NCI-H82 treated with DMSO at 0.1 percent for 48 hours (cell line): ENCODE data around the gene TAF9B.
"Not testable (repeated sequence)": the region's sequence is repeated elsewhere in the genome, so short reads cannot be mapped to it uniquely, and the experiment has no call there.

Experiments
- DNase-seq: peaks from one replicate; lab custom pipeline; 2025; ENCODE audit not compliant: unreplicated experiment; lab: John Stamatoyannopoulos, UW

The TAF9B gene, protein sequence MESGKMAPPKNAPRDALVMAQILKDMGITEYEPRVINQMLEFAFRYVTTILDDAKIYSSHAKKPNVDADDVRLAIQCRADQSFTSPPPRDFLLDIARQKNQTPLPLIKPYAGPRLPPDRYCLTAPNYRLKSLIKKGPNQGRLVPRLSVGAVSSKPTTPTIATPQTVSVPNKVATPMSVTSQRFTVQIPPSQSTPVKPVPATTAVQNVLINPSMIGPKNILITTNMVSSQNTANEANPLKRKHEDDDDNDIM

DNA sequence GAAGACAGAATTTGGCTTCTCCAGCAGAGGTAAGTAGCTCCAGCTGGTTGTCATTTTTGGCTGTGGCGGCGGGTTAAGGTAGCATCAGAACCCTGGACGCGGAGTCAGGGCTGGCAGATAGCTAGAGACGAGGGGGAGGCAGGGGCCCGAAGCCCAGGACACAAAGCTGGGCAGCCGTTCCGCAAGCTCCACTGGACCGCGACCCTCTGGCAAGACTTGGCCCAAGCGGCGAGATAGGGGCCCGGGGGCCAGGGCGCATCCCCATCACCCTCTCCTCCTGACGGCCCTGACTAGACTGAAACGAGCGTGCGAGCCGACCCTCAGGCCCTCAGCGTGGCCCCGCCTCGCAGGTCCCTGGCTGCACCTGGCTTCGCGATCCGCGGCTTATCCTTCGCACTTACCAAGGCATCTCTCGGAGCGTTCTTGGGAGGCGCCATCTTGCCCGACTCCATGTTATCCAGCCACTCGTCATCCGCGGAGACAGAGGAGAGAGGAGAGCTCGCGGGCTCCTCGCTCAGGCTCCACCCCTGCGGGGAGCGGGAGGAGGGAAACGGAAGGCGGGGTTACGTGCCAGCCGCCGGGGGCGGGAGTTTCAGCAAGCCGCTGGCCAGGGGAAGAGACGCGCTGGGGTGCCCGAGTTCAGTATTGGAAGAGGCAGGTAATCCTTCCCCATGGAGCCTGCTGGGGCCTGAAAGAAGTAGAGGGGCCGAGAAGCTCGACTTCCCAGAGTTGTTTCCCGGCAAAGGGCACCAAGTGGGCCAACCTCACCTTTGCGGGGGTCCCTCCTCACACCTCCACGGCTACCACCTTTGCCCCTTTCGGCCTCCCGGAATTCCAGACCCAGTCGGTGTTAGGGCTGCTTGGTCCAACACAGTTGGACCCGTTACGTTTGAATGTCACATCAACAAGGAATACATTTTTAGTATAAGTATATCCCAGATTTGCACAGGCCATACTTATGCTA lies at the start of gene TAF9B:
Gene TAF9B (minus strand): TSS at position 491 of the 964 bp plus-strand sequence. CDS start 39 bp downstream, at position 452.
- peak; percentile 86 for DNase-seq

DNA sequence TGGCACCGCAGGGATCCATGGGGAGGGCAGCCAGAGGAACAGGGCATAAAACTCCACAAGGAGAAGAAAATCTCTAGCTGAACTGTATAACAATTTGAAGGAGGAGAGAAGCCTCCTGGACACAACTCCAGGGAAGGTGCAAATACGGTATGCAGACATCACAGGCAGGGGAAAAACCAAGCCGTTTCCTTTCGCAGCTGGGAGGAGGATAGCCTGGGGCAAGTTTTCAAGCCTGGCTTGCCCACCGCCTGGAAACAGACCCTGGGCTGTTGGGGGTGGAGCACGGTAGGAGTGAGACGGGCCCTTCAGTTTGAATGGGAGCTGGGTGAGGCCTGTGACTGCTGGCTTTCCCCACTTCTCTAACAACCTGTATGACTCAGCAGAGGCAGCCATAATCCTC lies 43.4 kb upstream of the TAF9B start:
- no peak for DNase-seq

DNA sequence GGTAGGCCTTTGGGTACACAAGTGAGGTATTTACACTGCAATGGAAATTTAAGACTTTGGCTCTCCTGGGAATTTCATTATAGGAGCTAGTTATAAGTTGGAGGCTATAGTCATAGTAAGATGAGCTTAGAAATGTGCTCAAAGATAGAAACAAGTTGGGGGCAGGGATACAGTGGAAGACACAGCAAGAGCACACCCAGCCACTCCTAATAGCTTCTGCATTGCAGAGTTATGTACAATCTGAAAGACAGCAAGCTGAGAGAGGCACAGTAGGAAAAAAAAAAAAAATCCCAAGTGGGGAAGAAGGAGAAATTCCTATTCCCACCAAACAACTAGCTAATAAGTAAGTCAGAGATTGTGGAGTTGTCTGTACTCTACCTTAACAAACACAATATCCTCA lies 41.9 kb upstream of the TAF9B start:
- DNase-seq: no peak

DNA sequence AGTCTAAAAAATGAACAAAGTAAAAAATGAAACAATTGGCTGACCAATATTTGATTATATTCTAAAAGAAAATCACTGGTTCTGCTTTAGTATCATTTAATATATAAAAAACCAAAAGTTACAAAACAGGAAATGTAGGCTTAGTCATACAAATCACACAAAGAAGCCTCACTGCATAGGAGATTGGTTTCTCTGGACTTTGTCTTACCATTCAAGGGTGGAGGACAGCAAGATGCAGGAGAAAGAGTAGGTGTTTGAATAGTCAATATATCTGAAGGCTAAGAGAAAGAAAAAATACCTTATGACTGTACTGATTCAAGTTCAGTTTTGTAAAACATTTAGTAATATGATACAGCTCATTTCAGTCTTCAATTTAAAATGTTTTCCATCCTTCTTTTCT lies 28.6 kb upstream of the TAF9B start:
- no peak for DNase-seq

DNA sequence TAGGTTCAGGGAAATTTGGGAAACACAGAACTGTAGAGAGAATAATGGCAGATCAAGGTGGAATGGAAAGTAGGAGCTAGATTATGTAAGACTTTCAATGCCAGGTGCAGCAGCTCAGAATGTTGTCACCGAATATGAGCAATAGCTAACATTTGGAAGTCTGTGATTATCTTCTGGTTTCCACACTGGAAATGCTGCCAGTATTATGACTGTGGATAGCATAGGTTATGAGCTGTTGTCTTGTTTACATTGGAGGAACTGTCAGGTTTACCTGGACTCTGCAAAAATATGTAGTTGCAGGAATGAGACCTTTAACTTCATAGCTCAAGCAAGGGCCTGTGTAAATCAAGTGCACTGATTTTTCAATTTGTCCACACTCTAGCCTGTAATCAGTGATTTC lies 26.0 kb upstream of the TAF9B start:
- no peak for DNase-seq

DNA sequence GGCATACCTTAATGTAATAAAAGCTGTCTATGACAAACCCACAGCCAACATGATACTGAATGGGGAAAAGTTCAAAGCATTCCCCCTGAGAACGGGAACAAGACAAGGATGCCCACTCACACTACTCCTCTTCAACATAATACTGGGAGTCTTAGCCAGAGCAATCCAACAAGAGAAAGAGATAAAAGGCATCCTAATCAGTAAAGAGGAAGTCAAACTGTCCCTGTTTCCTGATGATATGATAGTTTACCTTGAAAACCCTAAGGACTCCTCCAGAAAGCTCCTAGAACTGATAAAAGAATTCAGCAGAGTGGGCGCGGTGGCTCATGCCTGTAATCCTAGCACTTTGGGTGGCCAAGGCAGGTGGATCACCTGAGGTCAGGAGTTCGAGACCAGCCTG lies 23.7 kb upstream of the TAF9B start:
- not testable (repeated sequence) for DNase-seq

DNA sequence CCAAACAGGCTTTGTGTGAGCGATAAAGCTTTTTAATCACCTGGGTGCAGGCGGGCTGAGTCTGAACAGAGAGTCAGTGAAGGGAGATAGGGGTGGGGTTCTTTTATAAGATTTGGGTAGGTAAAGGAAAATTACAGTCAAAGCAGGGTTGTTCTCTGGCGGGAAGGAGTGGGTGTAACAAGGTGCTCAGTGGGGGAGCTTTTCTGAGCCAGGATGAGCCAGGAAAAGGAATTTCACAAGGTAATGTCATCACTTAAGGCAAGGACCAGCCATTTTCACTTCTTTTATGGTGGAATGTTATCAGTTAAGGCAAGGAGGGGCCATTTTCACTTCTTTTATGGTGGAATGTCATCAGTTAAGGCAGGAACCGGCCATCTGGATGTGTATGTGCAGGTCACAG lies 21.3 kb upstream of the TAF9B start:
- DNase-seq: not testable (repeated sequence)

DNA sequence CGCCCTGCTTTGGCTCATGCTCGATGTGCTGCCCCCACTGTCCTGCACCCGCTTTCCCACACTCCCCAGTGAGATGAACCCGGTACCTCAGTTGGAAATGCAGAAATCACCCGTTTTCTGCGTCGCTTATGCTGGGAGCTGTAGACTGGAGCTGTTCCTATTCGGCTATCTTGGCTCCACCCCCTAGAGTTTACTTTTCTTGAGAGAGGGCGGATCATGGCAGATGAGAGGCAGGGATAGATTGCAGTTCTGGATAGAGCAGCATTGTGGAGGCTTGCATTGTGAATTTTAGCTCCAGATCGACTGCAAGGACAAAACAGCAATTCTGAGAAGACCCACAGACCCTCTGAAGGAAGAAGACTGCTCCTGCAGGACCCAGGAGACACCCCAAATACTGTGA lies 18.4 kb upstream of the TAF9B start:
- not testable (repeated sequence) for DNase-seq

DNA sequence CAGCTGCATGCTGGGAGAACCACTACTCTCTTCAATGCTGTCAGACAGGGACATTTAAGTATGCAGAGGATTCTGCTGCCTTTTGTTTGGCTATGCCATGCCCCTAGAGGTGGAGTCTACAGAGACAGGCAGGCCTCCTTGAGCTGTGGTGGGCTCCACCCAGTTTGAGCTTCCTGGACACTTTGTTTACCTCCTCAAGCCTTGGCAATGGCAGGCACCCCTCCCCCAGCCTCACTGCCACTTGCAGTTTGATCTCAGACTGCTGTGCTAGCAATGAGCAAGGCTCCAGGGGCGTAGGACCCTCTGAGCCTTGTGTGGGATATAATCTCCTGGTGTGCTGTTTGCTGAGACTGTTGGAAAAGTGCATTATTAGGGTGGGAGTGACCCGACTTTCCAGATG lies 17.9 kb upstream of the TAF9B start:
- not testable (repeated sequence) for DNase-seq

DNA sequence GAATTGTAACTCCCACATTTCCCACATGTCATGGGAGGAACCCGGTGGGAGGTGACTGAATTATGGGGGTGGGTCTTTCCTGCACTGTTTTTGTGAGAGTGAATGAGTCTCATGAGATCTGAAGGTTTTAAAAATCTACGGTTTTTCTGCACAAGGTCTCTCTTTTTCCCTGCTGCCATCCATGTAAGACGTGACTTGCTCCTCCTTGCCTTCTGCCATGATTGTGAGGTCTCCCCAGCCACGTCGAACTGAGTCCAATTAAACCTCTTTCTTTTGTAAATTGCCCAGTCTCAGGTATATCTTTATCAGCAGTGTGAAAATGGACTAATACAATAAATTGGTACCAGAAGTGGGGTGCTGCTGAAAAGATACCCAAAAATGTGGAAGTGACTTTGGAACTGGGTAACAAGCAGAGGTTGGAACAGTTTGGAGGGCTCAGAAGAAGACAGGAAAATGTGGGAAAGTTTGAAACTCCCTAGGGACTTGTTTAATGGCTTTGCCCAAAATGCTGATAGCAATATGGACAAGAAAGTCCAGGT lies 7.6 kb upstream of the TAF9B start:
- not testable (repeated sequence) for DNase-seq

DNA sequence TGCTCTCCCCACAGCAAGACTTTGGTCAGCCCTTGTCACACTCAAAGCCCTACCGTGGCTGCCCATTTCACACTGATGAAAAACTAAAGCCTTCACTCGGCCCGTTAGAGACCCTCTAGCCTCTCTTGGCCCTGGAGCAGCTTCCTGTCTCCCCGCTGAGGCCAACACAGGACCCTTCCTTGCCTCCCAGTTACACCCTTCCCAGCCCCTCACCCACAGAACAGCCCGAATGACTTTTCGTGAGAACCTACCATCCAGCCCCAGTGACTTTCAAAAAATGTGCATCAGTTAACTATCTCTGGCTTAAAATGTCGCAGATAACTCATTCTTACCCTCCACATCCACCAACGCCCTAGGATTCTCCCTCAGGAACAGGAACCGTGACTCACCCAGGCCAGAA lies 756 bp upstream of the TAF9B start:
- no peak for DNase-seq

DNA sequence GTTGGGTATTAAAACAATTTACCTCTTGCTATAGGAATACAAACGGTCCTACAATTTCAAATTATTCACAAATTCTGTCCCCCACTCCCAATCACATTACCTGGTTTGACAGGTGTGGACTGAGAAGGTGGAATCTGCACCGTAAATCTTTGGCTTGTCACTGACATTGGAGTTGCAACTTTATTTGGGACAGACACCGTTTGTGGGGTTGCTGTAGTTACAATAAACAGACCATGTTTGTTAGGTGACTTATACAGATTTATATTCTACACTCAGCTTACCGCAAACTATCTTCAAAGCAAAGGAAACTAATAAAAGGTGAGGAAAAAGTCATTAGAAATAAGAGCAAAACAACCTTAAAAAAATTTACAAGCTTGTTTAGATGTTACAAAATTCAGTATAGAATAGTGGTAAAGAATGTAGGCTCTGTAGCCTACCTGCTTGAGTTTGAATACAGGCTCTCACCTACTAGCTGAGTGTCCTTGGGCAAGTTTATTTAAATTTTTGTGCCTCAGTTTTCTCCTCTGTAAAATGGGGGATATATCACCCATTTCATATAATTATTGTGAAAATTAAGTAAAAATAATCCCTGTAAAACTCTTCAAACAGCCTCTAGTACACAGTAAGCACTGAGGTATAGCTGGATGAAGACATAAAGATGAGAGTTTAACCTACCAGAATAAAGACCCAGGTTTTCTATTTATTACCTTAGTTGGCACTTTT lies 6.1 kb downstream of the TAF9B start:
- no peak for DNase-seq

DNA sequence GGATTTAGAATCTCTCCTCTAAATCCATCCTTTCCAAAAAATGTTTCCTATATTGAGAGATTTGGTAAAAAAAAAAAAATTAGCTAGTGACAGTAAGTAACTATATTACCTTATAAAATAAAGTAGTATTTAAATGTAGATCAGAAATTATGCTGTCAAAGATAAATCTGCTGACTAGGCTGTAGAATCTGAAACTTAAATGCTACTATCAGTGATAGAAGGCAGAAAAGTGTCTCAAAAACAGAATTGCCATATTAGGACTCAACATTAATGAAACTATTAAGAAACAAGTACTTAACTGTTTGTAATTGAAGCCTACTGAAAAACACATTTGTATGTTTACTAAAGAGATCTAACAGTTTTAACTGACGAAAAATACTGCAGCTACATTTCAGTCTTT lies 8.3 kb downstream of the TAF9B start:
- DNase-seq: no peak

DNA sequence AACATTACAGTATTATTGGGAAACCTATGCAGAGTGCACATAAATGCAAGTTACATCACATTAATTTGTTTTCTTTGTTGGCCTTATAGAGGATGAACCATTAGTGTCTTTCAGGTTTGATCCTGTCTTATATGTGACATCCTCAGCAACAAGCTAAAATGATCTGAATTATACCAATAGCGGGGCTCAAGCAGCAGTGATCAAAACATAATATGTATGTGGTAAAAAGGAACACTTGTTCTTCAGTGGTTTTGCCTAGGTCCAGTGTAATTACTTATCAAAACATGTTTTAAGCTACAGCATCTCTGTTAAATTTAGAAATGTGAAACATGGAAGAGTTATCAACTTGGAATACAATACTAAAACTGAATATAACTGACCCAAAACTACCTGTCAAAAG lies 9.1 kb downstream of the TAF9B start:
- DNase-seq: no peak

DNA sequence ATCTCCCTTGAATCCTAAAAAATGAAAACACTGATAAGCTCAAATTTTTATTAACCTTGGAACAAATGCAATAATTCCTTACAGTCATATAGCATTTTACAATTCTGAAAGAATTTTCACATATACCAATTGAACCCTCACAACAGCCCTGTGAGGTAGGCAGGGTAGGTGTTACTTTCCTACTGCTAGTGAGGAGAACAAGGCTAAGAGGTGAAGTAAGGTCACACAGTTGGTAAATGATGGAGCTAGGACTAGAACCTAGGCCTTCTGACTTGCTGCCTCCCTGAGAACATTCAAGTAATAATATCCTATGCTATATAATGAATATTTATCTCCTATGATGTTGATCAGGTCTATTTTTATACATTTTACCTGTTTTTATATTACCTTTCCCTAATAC lies 9.7 kb downstream of the TAF9B start:
- DNase-seq: no peak

DNA sequence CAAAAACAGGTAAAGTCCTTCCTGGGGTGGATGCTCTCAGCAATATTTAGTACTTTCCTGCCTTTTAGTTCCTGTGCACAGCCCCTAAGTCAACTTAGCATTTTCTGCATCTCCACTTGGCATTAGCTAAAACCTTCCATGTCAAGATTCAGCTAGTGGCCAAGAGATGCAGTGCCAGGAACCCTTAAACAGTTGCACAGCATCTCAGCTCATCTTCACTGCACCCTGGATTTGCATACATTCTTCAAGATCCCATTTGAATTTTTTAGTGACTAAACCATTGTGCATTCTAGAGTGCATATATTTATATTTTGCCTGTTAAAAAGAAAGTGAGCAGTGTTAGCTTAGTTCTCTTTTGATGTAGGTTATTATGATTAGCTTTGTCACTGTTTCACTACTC lies 13.7 kb downstream of the TAF9B start:
- DNase-seq: not testable (repeated sequence)

DNA sequence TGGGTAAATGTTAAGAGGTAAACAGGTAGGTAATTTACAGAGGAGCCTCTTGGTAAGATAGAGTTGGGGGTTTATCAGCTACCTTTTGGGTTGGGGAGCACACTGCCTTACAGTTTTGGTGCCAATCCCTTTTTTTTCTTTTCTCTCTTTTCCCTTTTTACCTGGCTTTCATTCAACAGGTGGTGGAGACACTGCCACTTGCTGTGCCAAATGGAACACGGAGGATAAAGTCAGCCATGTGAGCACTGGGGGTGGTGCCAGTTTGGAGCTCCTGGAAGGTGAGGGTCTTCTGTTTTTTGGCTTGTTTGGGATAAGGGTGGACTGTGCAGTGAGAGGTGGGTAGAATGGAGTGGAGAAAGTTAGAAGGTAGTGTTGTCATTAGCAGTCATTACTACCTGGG lies 14.3 kb downstream of the TAF9B start:
- DNase-seq: no peak

DNA sequence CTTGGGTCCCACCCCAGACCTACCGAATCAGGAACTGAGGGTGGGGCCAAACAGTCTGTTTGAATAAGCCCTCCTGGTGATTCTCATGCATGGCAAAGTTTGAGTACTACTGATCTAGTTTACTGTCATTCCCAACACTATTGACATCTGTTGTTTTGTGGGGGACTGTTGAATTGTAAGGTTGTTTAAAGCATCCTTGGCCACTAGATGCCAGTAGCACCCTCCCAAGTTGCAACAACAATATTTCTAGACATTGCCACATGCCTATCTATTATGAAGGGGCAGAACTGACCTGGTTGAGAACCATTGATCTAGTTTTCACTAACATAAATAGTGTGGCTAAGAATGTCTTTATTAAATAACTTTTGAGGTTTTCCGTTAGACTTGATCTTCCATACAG lies 15.1 kb downstream of the TAF9B start:
- DNase-seq: no peak

DNA sequence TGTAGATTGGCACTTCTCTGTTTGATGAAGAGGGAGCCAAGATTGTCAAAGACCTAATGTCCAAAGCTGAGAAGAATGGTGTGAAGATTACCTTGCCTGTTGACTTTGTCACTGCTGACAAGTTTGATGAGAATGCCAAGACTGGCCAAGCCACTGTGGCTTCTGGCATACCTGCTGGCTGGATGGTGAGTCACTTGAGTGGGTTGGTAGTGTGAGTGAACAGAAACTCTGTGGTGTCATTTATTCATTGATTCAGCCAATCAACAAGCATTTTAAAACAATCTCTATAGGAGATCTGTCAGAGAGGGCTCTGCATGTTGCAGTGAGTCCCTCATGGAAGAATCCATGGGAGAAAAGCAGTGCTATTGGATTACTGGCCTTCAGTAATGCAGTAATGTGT lies 16.3 kb downstream of the TAF9B start:
- DNase-seq: no peak

DNA sequence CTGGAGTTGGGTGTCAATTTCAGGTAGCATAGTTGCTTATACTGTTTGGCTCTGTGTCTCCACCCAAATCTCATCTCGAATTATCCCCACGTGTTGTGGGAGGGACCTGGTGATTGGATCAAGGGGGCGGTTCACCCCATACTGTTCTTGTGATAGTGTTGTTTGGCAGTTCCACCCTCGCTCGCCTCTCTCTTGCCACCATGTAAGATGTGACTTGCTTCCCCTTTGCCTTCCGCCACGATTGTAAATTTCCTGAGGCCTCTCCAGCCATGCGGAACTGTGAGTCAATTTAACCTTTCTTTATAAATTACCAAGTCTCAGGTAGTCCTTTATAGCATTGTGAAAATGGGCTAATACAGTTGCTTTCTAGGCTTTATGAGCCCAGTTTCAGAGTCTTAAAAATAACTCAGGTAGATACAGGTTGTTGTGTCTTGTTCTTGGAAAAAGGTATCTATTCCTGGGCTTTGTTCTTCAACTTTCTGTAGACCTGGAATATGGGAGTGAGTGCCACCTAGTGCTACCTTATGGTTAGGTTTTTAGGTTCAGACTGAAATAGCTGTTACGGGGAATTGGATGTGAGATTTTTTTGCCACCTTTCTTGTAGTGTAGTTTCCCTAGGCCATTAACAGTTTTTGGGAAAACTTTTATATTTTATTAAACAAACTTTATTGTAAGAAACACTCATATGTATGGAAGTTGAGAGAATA lies 19.8 kb downstream of the TAF9B start:
- DNase-seq: no peak

DNA sequence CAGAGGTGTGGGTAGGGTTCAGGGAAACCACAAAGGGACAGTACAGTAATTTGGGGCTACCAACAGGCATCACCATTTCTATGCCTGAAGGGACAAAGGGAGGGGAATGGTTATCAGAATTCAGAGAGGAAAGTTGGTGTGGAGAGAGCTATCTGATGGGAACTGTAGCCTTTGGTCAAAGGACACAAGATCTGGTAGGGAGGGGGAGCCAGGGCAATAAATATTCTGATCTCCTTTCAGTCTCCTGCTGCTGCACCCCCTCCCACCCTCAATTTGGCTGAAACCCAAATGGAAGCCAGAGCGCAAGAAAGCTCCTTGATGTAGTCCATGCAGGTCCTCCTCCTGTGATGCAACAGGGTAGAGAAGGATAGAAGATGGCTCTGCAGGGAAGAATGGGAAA lies 20.8 kb downstream of the TAF9B start:
- DNase-seq: no peak
